Measurements from ENCODE around the gene LTBP2. TPM values are rescaled to one million over a fixed set of nuclear protein-coding genes. Genes with fewer than 3 reads are reported as not detected.

Gene LTBP2
- total RNA-seq, 2 experiments from 2014 or later, result 0.04 to 0.37 TPM

DNA sequence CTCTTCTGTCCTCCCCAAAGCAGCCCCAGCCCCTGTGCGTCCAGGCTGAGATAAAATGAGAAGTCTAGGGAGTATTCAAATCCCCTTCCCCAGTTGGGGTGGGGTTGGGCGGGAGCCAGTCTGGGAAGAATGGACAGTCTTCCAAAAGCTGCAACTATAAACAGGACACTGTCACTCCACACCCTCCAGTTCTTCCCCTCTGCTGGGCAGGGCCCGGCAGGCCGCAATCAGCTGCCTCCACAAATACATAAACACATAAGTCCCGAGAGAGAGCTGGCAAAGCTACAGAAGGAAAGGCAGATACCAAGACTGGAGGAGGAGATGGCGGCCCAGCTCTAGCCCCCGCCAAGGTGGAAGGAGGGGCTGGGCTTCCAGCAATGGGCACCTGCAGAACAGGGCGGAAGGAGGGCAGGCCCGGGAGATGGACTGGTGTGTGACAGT is 12.7 kb downstream of the LTBP2 start:
- ChIA-PET CTCF (no interaction called here), POLR2A (no interaction called here)
- Mint-ChIP-seq H3K4me1 (no peaks in the 10 kb centered on the region), H3K27me3 (no peaks in the 10 kb centered on the region), H3K4me3 (no peak overlapping the region), H3K36me3 (ENCODE audit: low read depth) (no peaks in the 10 kb centered on the region), H3K9me3 (ENCODE audit: low read depth) (no peaks in the 10 kb centered on the region), H3K27ac (no peak overlapping the region)
- DNase-seq (no peak), ATAC-seq (no peak)
- intact Hi-C loops (cut with DNase I, micrococcal nuclease), result no loop called here

DNA sequence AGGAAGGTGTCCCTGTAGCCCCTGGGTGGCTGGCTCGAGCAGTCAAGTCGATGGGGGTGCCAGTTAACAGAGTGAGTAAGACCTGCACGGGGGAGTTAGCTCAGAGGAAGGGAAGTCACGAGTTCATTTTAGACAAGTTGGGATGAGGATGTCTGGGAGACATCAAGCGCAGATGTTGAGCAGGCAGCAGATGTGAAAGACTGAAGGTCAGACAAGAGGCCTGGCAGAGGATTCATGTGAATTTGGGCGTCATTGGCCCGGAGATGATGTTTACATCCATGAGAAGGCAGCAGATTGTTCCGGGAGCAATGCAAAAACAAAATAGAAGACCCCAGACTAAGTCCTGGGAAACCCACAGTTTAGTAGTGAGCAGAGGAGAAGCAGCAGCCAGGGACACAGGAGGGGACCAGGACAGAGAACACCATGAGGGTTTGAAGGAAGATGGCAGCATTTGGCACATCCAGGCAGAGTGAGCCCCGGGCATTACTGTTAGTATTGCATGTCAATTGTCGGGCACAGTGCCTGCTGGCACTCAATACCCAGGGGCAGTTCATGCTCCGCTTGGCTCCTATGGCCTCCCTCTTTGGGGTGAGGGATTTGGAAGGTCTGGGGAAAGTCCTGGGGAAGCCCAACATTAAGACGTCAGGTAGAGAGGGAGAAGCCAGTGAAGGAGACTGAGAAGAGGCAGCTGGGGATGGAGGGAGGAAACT is 15.1 kb downstream of the LTBP2 start:
- no peak for DNase-seq
- ChIA-PET POLR2A (no interaction called here), CTCF (interaction anchor here (0.6 to 2.5 kb wide), 2 partner anchors 12 to 1419 kb away, joined by 4 to 10 read pairs; no protein-coding TSS in a partner anchor)
- no peaks in the 10 kb centered on the region for H3K9me3 Mint-ChIP-seq (ENCODE audit: low read depth)
- no peaks in the 10 kb centered on the region for H3K27me3 Mint-ChIP-seq
- H3K4me3 Mint-ChIP-seq, result no peak overlapping the region
- intact Hi-C loops (cut with DNase I, micrococcal nuclease), result no loop called here
- no peak overlapping the region for H3K27ac Mint-ChIP-seq
- no peaks in the 10 kb centered on the region for H3K36me3 Mint-ChIP-seq (ENCODE audit: low read depth)
- no peaks in the 10 kb centered on the region for H3K4me1 Mint-ChIP-seq
- no peak for ATAC-seq

DNA sequence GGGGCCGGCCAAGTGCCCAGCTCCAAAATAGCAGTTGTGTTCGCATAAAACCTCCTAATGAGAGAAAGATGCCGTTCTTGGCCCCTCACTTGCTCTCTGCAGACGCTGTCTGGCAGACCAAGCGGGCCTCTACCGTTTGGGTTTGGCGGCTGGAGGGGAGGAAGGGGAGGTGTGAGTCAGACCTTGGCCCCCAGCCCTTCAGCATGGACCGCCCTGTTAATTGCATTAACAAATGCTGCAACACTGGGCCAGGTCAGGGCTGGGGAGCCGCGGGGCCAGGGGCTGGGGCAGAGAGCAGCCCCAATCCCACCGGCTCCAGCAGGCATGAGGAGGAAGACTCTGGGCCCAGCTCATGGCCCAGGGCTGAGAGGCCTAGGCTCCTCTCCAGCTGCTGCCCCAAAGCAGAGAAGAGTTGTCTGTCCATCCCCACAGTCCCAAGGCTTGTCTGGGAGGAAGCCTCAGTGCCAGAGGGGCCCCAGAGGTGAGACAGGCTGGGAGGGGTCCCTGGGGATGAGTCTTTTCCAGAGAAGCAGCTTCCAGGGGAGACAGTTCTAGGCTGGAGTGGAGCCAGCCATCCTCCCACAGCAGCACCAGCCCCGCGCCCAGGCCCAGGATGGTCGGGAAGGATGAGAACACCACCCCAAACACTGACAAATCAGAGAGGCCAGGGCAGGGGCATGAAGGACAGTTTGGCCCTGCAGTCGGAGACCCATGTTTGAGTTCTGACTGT is 16.9 kb downstream of the LTBP2 start:
- no peak for ATAC-seq
- Mint-ChIP-seq H3K27me3 (no peaks in the 10 kb centered on the region), H3K4me3 (no peak overlapping the region), H3K36me3 (ENCODE audit: low read depth) (no peaks in the 10 kb centered on the region), H3K4me1 (no peaks in the 10 kb centered on the region), H3K9me3 (ENCODE audit: low read depth) (no peaks in the 10 kb centered on the region), H3K27ac (no peak overlapping the region)
- ChIA-PET CTCF (no interaction called here), POLR2A (interaction anchor here (0.6 kb wide), 1 partner anchor 32 kb away, joined by 5 read pairs; no protein-coding TSS in a partner anchor)
- intact Hi-C loops (cut with DNase I, micrococcal nuclease), result no loop called here
- no peak for DNase-seq

DNA sequence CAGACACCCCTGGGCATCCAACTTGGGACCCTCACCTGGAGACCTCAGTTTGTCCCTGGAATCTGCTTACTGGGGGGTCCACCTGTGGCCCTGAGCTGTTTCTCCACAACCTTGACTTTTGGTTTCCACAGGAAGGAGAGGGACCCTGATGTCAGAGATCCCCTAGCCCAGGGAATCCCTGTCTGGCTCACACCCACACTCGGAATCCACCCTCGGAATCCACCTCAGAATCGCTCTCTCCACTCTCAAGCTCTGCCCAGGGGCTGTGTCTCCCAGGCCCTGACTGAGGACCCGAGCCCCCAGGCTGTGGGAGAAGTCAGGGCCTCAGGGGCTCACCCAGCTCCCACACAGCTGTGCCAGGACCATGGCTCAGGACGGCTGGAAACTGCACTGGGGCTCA is 17.4 kb downstream of the LTBP2 start:
- no peak overlapping the region for H3K4me3 Mint-ChIP-seq
- intact Hi-C loops (cut with DNase I, micrococcal nuclease), result no loop called here
- H3K36me3 Mint-ChIP-seq (ENCODE audit: low read depth), result no peaks in the 10 kb centered on the region
- H3K9me3 Mint-ChIP-seq (ENCODE audit: low read depth), result no peaks in the 10 kb centered on the region
- no peaks in the 10 kb centered on the region for H3K4me1 Mint-ChIP-seq
- no peak for ATAC-seq
- H3K27ac Mint-ChIP-seq, result no peak overlapping the region
- no peaks in the 10 kb centered on the region for H3K27me3 Mint-ChIP-seq
- ChIA-PET POLR2A (interaction anchor here (0.6 kb wide), 1 partner anchor 32 kb away, joined by 5 read pairs; no protein-coding TSS in a partner anchor), CTCF (no interaction called here)
- DNase-seq, result no peak

DNA sequence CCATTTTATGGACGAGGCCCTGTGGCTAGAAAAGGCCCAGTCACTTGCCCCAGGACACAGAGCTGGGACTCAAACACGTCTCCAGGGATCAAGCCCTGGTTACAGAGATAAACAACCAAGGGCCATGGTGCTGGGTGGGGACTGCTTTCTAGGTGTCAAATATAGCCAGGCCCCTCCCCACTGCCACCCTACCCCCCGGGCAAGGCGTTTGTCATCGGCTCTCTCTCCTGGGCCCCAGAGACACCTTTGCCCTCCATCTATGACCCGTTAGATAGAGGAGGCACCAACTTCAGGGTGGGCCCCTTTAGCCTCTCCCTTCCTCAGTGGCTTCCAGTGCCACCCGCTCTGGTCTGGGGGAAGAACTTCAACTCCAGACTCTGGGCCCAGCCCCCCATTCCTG is 18.0 kb downstream of the LTBP2 start:
- ChIA-PET POLR2A (no interaction called here), CTCF (interaction anchor here (0.9 kb wide), 1 partner anchor 15 kb away, joined by 3 read pairs; no protein-coding TSS in a partner anchor)
- Mint-ChIP-seq H3K4me3 (no peak overlapping the region), H3K27me3 (no peaks in the 10 kb centered on the region), H3K4me1 (no peaks in the 10 kb centered on the region), H3K27ac (no peak overlapping the region), H3K9me3 (ENCODE audit: low read depth) (no peaks in the 10 kb centered on the region), H3K36me3 (ENCODE audit: low read depth) (no peaks in the 10 kb centered on the region)
- ATAC-seq (no peak), DNase-seq (no peak)
- intact Hi-C loops (cut with DNase I, micrococcal nuclease), result no loop called here

DNA sequence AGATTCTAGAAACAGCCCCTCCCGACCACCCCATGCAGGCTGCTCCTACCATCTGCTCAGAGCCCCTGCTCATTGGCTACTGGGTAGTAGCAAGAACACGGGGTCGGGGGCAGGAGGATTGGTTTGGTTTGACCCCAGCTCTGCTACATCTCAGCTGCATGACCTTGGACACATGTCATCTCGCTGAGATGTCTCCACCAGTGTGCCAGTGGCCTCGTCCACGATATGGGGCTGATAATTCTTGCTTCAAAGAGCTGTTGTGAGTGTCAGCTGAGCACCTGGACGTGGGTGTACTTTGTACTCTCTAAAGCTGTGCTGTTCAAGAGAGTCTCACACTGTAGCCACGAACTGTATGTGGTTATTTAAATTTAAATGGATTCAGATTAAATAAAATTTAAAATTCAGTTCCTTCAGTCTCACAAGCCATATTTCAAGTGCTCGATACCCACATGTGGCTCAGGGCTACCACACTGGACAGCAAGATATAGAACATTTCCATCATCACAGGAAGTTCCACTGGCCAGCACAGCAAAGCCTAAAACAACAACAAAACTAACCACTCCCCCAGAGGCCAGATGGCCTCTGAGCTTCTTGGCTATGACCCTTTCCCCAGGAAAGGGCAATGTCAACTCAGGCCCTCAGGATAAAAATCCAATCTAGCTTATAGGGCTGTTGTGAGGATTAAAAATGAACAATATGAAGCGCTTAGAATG is 18.6 kb downstream of the LTBP2 start:
- no peaks in the 10 kb centered on the region for H3K4me1 Mint-ChIP-seq
- no peak overlapping the region for H3K27ac Mint-ChIP-seq
- intact Hi-C loops (cut with DNase I, micrococcal nuclease), result no loop called here
- DNase-seq (no peak), ATAC-seq (no peak)
- ChIA-PET CTCF (interaction anchor here (0.5 to 0.9 kb wide), 2 partner anchors 16 to 76 kb away, joined by 3 read pairs; no protein-coding TSS in a partner anchor), POLR2A (no interaction called here)
- no peaks in the 10 kb centered on the region for H3K9me3 Mint-ChIP-seq (ENCODE audit: low read depth)
- H3K36me3 Mint-ChIP-seq (ENCODE audit: low read depth), result no peaks in the 10 kb centered on the region
- H3K27me3 Mint-ChIP-seq, result no peaks in the 10 kb centered on the region
- H3K4me3 Mint-ChIP-seq, result no peak overlapping the region

DNA sequence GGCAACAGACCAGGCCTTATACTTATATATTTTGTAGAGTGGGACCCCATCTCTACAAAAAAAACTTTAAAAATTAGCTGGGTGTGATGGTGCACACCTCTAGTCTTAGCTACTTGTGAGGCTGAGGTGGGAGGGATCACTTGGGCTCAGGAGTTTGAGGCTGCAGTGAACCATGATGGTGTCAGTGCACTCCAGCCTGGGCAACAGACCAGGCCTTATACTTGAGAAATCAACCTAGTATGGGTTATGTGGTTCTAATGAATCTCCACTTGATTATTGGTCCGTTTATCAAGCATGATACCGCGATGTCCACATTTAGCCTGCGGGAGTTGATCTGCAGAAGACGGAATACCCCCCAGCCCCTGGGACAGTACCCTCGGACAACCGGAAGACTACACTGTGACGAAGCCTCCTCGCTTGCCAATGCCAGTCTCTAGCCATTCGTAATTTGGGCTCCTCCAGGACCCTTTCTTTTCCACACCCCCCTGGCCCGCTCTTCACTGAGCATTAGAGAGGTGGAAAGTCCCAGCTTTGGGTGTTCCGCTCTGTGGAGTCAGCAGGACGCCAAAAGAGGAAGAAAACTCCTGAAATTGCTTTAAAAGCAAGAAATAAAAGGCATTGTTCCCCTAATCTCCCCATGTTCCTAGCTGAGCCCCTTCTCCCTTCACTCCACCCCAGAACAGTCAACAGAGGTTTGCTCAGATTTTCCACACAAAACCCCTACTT is 19.4 kb downstream of the LTBP2 start:
- no peak for ATAC-seq

DNA sequence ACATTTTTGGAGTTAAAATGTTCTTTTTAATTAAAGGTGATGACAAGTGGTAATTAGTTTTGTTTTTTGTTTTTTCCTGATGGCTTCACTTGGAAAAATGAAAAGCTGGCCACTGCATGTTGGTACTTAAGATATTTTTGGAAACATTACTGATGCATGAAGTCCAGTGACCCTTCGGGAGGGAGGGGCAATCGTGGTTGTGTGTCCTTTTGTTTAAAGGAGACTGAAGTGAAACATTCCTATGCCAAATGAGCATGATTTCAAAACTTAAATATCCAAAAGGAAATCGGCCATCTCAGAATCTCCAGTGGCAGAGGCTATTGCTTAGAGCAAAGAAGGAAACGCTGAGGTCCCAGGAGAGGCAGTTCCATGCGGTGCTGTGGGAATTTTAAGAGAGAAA is 20.1 kb downstream of the LTBP2 start:
- H3K27ac Mint-ChIP-seq, result no peak overlapping the region
- no peaks in the 10 kb centered on the region for H3K36me3 Mint-ChIP-seq (ENCODE audit: low read depth)
- POLR2A ChIA-PET, result no interaction called here
- DNase-seq (no peak), ATAC-seq (no peak)
- CTCF ChIA-PET, result interaction anchor here (0.8 to 1.9 kb wide), 3 partner anchors 17 to 99 kb away, joined by 3 to 8 read pairs (median 7); partner anchors contain the start of genes LTBP2 and NPC2
- H3K9me3 Mint-ChIP-seq (ENCODE audit: low read depth), result no peaks in the 10 kb centered on the region
- intact Hi-C loops (cut with DNase I, micrococcal nuclease), result no loop called here
- H3K27me3 Mint-ChIP-seq, result no peaks in the 10 kb centered on the region
- H3K4me1 Mint-ChIP-seq, result no peaks in the 10 kb centered on the region
- H3K4me3 Mint-ChIP-seq, result no peak overlapping the region

More for the DNA sequence above, 19.4 kb downstream of the LTBP2 start:
- Mint-ChIP-seq H3K9me3 (ENCODE audit: low read depth) (no peaks in the 10 kb centered on the region), H3K4me1 (no peaks in the 10 kb centered on the region), H3K36me3 (ENCODE audit: low read depth) (no peaks in the 10 kb centered on the region), H3K4me3 (no peak overlapping the region), H3K27me3 (no peaks in the 10 kb centered on the region), H3K27ac (no peak overlapping the region)
- ChIA-PET POLR2A (interaction anchor here (0.6 kb wide), 1 partner anchor 148 kb away, joined by 3 read pairs; no protein-coding TSS in a partner anchor), CTCF (interaction anchor here (0.5 kb wide), 1 partner anchor 75 kb away, joined by 3 read pairs; no protein-coding TSS in a partner anchor)
- DNase-seq, result no peak
- intact Hi-C loops (cut with DNase I, micrococcal nuclease), result no loop called here

DNA sequence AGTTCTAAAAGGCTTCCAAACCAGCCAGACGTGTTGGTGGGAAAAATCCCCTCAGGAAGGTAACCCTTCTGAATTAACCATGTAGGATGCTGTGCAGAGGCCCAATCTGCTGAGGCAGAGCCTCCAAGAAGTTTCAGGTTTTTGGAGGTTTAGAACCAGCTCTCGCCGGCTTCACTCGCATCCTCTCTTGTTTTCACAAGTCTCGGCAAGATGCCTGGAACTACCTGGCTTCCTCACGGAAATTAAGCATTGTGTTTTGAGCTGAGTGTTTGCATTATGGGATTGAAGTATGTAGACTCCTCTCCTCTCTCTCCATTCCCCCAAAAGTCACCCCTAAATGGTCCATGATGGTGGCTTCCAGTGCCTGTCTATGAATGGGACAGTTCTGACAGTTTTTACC is 20.6 kb downstream of the LTBP2 start:
- H3K9me3 Mint-ChIP-seq (ENCODE audit: low read depth), result no peaks in the 10 kb centered on the region
- CTCF ChIA-PET, result interaction anchor here (0.7 to 1.9 kb wide), 5 partner anchors 12 to 104 kb away, joined by 3 to 8 read pairs (median 4); partner anchors contain the start of genes LTBP2 and NPC2
- no peak overlapping the region for H3K27ac Mint-ChIP-seq
- H3K27me3 Mint-ChIP-seq, result no peaks in the 10 kb centered on the region
- intact Hi-C loops (cut with DNase I, micrococcal nuclease), result no loop called here
- no peaks in the 10 kb centered on the region for H3K4me1 Mint-ChIP-seq
- H3K36me3 Mint-ChIP-seq (ENCODE audit: low read depth), result no peaks in the 10 kb centered on the region
- DNase-seq (no peak), ATAC-seq (no peak)
- POLR2A ChIA-PET, result no interaction called here
- no peak overlapping the region for H3K4me3 Mint-ChIP-seq

DNA sequence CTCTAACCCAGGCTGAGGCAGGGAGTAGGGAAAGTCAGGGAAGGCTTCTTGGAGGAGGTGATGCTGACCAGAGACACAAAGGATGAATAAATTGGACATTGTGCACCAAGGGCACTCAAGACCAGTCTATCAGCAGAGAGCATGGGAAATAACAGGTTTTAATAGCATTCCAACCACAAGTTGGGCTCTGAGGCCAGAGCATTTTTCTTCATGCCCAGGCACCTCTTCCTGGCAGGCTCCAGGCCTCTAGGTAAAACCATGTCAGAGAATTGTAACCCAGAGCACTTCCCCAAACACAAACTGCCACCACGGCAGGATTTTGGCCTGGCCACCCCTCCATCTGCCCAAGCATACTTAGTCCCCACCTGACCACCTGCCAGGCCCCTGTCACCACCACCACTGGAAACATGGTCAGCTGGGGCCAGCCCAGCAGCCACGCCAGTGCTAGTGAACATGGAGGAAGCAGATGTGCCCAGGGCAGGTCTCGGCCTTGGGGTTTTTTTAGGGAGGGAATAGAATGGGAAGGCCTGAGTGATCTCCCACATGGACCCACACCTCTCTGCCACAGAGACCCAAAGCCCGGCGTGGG is 22.7 kb downstream of the LTBP2 start:
- no peak for DNase-seq
- no peak for ATAC-seq
- Mint-ChIP-seq H3K27me3 (no peaks in the 10 kb centered on the region), H3K4me1 (no peaks in the 10 kb centered on the region), H3K9me3 (ENCODE audit: low read depth) (no peaks in the 10 kb centered on the region), H3K4me3 (no peak overlapping the region), H3K36me3 (ENCODE audit: low read depth) (no peaks in the 10 kb centered on the region), H3K27ac (no peak overlapping the region)
- POLR2A ChIA-PET, result no interaction called here
- intact Hi-C loops (cut with DNase I, micrococcal nuclease), result no loop called here
- CTCF ChIA-PET, result interaction anchor here (1.0 kb wide), 2 partner anchors 9 to 27 kb away, joined by 3 read pairs; no protein-coding TSS in a partner anchor

DNA sequence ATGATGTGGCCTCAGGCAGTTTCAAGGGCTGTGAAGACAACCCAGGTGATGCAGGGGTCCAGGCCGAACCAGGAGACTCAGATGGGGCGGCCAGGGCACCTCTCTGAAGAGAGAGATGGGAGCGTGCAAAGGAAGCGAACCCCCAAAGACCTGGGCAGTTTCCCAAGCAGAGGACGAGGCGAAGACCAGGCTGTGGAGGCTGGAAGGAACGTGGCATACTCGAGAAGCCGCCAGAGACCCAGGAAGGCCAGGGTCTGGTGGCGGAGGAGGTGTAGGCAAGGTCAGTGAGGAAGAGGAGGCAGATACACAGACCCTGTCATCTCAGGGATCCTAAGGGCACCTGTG is 24.7 kb downstream of the LTBP2 start:
- no peaks in the 10 kb centered on the region for H3K27me3 Mint-ChIP-seq
- DNase-seq, result no peak
- no peaks in the 10 kb centered on the region for H3K36me3 Mint-ChIP-seq (ENCODE audit: low read depth)
- H3K27ac Mint-ChIP-seq, result no peak overlapping the region
- ChIA-PET CTCF (no interaction called here), POLR2A (no interaction called here)
- no peaks in the 10 kb centered on the region for H3K9me3 Mint-ChIP-seq (ENCODE audit: low read depth)
- H3K4me3 Mint-ChIP-seq, result no peak overlapping the region
- intact Hi-C loops (cut with DNase I, micrococcal nuclease), result no loop called here
- ATAC-seq, result no peak
- H3K4me1 Mint-ChIP-seq, result peaks cover 2% of the 10 kb centered on the region
